Epithelial cell of proximal tubule (primary cell): ENCODE results near the gene ADNP2. TPM values are rescaled to one million over a fixed set of nuclear protein-coding genes. Genes with fewer than 3 reads are reported as not detected.

ENCODE experiments used
- DNase-seq: peaks from one replicate; pipeline ENCODE4 v3.0.0-alpha.2; 2011; ENCODE audit warnings: low read depth
- H3K4me3 ChIP-seq: 2 replicates; pipeline ENCODE4 v1.5.1; 2011; ENCODE audit warnings: low read depth, mild to moderate bottlenecking, low read length
- CTCF ChIP-seq: conservative IDR thresholded peaks from 2 replicates; pipeline ENCODE4 v1.5.1; 2012; ENCODE audit warnings: low read depth, mild to moderate bottlenecking, low read length
- total RNA-seq: library from RNA; depleted of rRNA; stranded (reverse); fragments of >200 nt; gene quantifications from 2 replicates; pipeline ENCODE4 v1.2.3, GENCODE V29; 2015

Gene ADNP2
- total RNA-seq, 1 donor from 2014 or later: 19.4 TPM

GRCh38 chr18:80181642-80182461 is 72.8 kb downstream of the ADNP2 start:
- TF ChIP-seq CTCF: no peak
- DNase-seq: no peak
- H3K4me3 ChIP-seq: no peak overlapping the region

GRCh38 chr18:80182855-80183254 is 73.8 kb downstream of the ADNP2 start:
- no peak for DNase-seq
- no peak for TF ChIP-seq CTCF
- H3K4me3 ChIP-seq: no peak overlapping the region

GRCh38 chr18:80183273-80184050 is 74.4 kb downstream of the ADNP2 start:
- TF ChIP-seq CTCF: no peak
- no peak for DNase-seq
- no peak overlapping the region for H3K4me3 ChIP-seq

- no peak for DNase-seq
- TF ChIP-seq CTCF: no peak
- no peak overlapping the region for H3K4me3 ChIP-seq
These were observed 75.2 kb downstream of the ADNP2 start for GRCh38 chr18:80184243-80184772.

GRCh38 chr18:80185545-80185944 is 76.5 kb downstream of the ADNP2 start:
- H3K4me3 ChIP-seq: no peak overlapping the region
- no peak for DNase-seq
- TF ChIP-seq CTCF: no peak

- H3K4me3 ChIP-seq: no peak overlapping the region
- no peak for TF ChIP-seq CTCF
- DNase-seq: no peak
These were observed 79.0 kb downstream of the ADNP2 start for GRCh38 chr18:80187956-80188642.
